H1 (cell line): ENCODE data around the gene LAMB1. TPM values are rescaled to one million over a fixed set of nuclear protein-coding genes. Genes with fewer than 3 reads are reported as not detected.

ENCODE experiments used
- EZH2 ChIP-seq: fragments of 200-600 bp; sonication (generic); IDR thresholded peaks from 2 replicates; pipeline ENCODE4 v1.7.1; 2012; ENCODE audit warnings: low read depth, mild to moderate bottlenecking, moderate library complexity, low read length, inconsistent platforms; ENCODE audit not compliant: severe bottlenecking
- KDM5A ChIP-seq: fragments of 200-600 bp; IDR thresholded peaks from 2 replicates; pipeline ENCODE4 v1.7.1; 2012; ENCODE audit warnings: mild to moderate bottlenecking, low read length, inconsistent platforms, mixed read lengths
- SAP30 ChIP-seq: fragments of 300-600 bp; sonication (generic); IDR thresholded peaks from 2 replicates; pipeline ENCODE4 v1.7.1; 2012; ENCODE audit warnings: low read length, moderate library complexity, mild to moderate bottlenecking, inconsistent platforms; ENCODE audit not compliant: insufficient read depth, insufficient replicate concordance
- YY1 ChIP-seq: IDR thresholded peaks from 2 replicates; pipeline ENCODE4 v1.6.1; 2011; ENCODE audit warnings: low read depth, mild to moderate bottlenecking, low read length
- ZNF274 ChIP-seq: IDR thresholded peaks from 2 replicates; pipeline ENCODE4 v1.7.0; 2012; ENCODE audit warnings: low read length, borderline replicate concordance; ENCODE audit errors: extremely low read depth
- polyA plus RNA-seq, 7 experiments: library from polyadenylated mRNA; depleted of rRNA in 3 of 7; stranded (reverse) in 5 of 7; unstranded in 2 of 7; fragments of >200 nt in 5 of 7; fragments of 200-250 nt in 2 of 7; gene quantifications; 1 replicate in 5 of 7; 2 replicates in 1 of 7; 4 replicates in 1 of 7; pipeline versions ENCODE4 v1.2.1 to v1.2.3, GENCODE V29; 2011 to 2013; ENCODE audit warnings: missing spikeins in 2 of 7, mixed read lengths in 2 of 7
- total RNA-seq: library from RNA; stranded (reverse); fragmentation: NEBNext Ultra II Directional; extraction: Animal tissue kit (Norgen Biotek cat#: 25700); gene quantifications from 2 replicates; pipeline ENCODE4 v1.2.1, GENCODE V29; 2021
- TF ChIP-seq, protein P1 (sequence below): fragments of 300-600 bp; sonication (generic); IDR thresholded peaks from 2 replicates; pipeline ENCODE4 v1.7.1; 2012; ENCODE audit warnings: low read length, moderate library complexity, mild to moderate bottlenecking, inconsistent platforms; ENCODE audit not compliant: insufficient replicate concordance

LAMB1 gene
- total and polyA plus RNA-seq, 2 of the 8 experiments (the other 6 are each of a cell fraction or from before 2014, with no cell fraction given): 31.9 to 38.5 TPM

DNA sequence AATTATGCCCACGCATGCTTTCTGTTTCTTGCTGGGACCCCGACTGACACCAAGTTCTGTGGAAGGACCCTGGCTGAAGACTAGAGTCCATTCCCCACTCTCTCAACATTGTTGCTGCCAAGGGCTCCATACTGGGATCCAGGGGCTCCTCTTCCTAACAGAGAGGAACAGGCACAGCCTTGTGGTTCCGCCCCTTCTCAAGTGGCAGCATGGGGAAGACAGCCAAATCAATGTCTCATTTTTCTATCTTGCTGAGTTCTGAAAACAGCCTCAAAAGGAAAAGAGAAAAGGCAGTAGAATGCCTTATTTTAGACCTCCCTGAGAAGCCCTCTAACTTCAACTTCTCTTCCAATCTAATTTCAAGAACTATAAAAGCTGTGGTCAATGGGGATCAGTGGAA, 23.7 kb upstream of the LAMB1 start (continued):
- TF ChIP-seq, protein P1, sequence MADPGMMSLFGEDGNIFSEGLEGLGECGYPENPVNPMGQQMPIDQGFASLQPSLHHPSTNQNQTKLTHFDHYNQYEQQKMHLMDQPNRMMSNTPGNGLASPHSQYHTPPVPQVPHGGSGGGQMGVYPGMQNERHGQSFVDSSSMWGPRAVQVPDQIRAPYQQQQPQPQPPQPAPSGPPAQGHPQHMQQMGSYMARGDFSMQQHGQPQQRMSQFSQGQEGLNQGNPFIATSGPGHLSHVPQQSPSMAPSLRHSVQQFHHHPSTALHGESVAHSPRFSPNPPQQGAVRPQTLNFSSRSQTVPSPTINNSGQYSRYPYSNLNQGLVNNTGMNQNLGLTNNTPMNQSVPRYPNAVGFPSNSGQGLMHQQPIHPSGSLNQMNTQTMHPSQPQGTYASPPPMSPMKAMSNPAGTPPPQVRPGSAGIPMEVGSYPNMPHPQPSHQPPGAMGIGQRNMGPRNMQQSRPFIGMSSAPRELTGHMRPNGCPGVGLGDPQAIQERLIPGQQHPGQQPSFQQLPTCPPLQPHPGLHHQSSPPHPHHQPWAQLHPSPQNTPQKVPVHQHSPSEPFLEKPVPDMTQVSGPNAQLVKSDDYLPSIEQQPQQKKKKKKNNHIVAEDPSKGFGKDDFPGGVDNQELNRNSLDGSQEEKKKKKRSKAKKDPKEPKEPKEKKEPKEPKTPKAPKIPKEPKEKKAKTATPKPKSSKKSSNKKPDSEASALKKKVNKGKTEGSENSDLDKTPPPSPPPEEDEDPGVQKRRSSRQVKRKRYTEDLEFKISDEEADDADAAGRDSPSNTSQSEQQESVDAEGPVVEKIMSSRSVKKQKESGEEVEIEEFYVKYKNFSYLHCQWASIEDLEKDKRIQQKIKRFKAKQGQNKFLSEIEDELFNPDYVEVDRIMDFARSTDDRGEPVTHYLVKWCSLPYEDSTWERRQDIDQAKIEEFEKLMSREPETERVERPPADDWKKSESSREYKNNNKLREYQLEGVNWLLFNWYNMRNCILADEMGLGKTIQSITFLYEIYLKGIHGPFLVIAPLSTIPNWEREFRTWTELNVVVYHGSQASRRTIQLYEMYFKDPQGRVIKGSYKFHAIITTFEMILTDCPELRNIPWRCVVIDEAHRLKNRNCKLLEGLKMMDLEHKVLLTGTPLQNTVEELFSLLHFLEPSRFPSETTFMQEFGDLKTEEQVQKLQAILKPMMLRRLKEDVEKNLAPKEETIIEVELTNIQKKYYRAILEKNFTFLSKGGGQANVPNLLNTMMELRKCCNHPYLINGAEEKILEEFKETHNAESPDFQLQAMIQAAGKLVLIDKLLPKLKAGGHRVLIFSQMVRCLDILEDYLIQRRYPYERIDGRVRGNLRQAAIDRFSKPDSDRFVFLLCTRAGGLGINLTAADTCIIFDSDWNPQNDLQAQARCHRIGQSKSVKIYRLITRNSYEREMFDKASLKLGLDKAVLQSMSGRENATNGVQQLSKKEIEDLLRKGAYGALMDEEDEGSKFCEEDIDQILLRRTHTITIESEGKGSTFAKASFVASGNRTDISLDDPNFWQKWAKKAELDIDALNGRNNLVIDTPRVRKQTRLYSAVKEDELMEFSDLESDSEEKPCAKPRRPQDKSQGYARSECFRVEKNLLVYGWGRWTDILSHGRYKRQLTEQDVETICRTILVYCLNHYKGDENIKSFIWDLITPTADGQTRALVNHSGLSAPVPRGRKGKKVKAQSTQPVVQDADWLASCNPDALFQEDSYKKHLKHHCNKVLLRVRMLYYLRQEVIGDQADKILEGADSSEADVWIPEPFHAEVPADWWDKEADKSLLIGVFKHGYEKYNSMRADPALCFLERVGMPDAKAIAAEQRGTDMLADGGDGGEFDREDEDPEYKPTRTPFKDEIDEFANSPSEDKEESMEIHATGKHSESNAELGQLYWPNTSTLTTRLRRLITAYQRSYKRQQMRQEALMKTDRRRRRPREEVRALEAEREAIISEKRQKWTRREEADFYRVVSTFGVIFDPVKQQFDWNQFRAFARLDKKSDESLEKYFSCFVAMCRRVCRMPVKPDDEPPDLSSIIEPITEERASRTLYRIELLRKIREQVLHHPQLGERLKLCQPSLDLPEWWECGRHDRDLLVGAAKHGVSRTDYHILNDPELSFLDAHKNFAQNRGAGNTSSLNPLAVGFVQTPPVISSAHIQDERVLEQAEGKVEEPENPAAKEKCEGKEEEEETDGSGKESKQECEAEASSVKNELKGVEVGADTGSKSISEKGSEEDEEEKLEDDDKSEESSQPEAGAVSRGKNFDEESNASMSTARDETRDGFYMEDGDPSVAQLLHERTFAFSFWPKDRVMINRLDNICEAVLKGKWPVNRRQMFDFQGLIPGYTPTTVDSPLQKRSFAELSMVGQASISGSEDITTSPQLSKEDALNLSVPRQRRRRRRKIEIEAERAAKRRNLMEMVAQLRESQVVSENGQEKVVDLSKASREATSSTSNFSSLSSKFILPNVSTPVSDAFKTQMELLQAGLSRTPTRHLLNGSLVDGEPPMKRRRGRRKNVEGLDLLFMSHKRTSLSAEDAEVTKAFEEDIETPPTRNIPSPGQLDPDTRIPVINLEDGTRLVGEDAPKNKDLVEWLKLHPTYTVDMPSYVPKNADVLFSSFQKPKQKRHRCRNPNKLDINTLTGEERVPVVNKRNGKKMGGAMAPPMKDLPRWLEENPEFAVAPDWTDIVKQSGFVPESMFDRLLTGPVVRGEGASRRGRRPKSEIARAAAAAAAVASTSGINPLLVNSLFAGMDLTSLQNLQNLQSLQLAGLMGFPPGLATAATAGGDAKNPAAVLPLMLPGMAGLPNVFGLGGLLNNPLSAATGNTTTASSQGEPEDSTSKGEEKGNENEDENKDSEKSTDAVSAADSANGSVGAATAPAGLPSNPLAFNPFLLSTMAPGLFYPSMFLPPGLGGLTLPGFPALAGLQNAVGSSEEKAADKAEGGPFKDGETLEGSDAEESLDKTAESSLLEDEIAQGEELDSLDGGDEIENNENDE: no peak
- TF ChIP-seq KDM5A: no peak
- no peak for TF ChIP-seq EZH2
- TF ChIP-seq ZNF274: no peak
- TF ChIP-seq YY1: no peak
- no peak for TF ChIP-seq SAP30
